ENCODE measurements around the gene RPL3. TPM values are rescaled to one million over a fixed set of nuclear protein-coding genes. Genes with fewer than 3 reads are reported as not detected.
"Not testable (repeated sequence)": the region's sequence is repeated elsewhere in the genome, so short reads cannot be mapped to it uniquely, and the experiment has no call there.

Gene RPL3
- total and polyA plus RNA-seq, 2 experiments from 2014 or later, result 1,044 to 2,461 TPM

DNA sequence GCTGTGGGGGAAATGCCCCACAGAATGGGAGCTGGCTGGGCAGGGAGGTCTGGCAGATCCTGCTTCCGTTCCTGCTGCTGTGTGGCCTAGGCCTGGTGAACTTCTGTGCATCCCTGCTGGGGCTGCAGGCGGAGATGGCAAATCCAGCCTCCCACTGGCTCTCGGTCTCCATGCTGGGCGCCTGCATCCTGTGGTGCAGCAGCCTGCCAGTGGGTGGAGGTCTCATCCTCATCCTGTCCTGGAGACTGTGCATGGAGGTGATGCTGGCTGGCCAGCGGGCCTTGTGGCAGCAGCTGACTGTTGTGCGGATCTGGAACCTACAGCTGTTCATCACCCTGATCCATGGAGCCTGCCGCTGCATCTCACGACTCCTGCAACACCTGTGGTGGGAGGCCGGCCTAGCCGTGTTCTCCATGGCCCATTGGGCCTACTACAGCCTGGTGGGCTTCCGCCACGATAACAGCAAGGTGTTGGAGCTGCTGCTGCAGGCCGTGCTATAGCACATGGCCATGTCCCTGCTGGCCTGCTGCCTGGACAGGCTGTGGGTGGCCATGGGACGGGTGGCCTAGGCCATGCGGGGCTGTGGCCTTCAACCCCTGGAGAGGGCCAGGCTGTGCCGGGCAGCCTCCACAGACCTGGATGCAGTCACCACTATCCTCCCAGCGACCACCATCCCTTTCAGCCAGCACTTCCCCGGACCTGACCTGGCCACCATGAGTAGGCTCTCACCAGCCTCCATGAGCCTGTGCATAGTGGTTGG is 8.8 kb upstream of the RPL3 start:
- Histone ChIP-seq H3K4me2 (no peak overlapping the region), H3K27me3 (no peaks in the 10 kb centered on the region), H3K4me3 (no peak overlapping the region), H3K9me3 (ENCODE audit: low read depth) (no peaks in the 10 kb centered on the region), H3K27ac (no peak overlapping the region), H3K4me1 (ENCODE audit: insufficient read depth) (peaks cover 16% of the 10 kb centered on the region), H3K79me2 (no peaks in the 10 kb centered on the region), H3K9me2 (replicated peaks; ENCODE audit: insufficient read depth) (no peaks in the 10 kb centered on the region), H4K20me1 (ENCODE audit: insufficient read depth, poor library complexity, severe bottlenecking) (no peaks in the 10 kb centered on the region), H2AFZ (no peak overlapping the region), H3K36me3 (replicated peaks; ENCODE audit: insufficient read depth, low read depth) (no peaks in the 10 kb centered on the region)
- TF ChIP-seq, protein P1, sequence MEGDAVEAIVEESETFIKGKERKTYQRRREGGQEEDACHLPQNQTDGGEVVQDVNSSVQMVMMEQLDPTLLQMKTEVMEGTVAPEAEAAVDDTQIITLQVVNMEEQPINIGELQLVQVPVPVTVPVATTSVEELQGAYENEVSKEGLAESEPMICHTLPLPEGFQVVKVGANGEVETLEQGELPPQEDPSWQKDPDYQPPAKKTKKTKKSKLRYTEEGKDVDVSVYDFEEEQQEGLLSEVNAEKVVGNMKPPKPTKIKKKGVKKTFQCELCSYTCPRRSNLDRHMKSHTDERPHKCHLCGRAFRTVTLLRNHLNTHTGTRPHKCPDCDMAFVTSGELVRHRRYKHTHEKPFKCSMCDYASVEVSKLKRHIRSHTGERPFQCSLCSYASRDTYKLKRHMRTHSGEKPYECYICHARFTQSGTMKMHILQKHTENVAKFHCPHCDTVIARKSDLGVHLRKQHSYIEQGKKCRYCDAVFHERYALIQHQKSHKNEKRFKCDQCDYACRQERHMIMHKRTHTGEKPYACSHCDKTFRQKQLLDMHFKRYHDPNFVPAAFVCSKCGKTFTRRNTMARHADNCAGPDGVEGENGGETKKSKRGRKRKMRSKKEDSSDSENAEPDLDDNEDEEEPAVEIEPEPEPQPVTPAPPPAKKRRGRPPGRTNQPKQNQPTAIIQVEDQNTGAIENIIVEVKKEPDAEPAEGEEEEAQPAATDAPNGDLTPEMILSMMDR (IDR thresholded peaks at IDR 0.05; ENCODE audit: poor library complexity), result no peak
- TF ChIP-seq EZH2phosphoT487 (IDR thresholded peaks at IDR 0.05; ENCODE audit: low read depth, severe bottlenecking, unreplicated experiment), result no peak
- TF ChIP-seq EZH2 (IDR thresholded peaks at IDR 0.05; ENCODE audit: borderline replicate concordance), result no peak
- 93% methylated on average over 17 of the region's 18 CpGs for WGBS (ENCODE audit: low lambda C conversion rate, missing lambda C conversion rate)
- no peak for DNase-seq (ENCODE audit: low spot score)

DNA sequence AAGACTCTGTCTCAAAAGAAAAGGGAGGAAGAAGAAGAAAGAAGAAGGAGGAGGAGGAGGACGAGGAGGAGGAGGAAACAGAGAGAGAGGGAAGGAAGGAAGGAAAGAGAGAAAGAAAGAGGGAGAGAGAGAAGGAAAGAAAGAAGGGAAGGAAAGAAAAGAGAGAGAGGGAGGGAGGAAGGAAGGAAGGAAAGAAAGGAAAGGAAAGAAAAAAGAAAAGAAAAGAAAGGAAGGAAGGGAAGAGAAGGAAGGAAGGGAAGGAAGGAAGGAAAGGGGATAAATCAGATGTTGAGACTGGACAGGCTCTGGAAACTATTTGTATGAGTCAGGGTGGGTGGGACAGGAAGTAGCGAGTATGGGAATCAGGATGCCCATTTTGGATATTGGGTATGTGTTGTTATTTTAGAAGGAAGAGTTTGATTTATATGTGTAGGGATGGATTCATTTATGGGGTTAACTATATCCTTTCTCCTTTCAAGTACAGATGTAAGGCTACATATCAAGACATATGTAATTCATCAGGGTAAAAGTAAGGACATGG is 6.0 kb upstream of the RPL3 start:
- H3K4me2 ChIP-seq, result no peak overlapping the region
- H3K27ac ChIP-seq, result no peak overlapping the region
- no peaks in the 10 kb centered on the region for H3K9me2 ChIP-seq (replicated peaks; ENCODE audit: insufficient read depth)

DNA sequence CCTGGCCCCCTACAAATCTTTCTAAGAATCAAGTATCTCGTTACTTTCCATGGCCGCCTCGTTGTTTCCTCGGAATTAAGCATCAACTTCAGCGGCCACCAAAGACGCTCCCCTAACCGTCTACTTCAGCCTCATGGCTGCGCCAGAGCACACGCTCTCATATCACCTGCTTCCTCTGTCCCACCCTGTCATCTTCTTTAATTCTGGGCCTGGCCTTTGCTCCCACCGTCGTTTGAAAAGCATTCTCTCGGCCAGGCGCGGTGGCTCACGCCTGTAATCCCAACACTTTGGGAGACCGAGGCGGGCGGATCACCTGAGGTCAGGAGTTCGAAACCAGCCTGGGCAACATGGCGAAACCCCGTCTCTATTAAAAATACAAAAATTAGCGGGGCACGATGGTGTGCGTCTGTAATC is 1.2 kb upstream of the RPL3 start:
- not testable (repeated sequence) for H3K27me3 ChIP-seq; H3K9me3 ChIP-seq (ENCODE audit: low read depth); H3K36me3 ChIP-seq (replicated peaks; ENCODE audit: insufficient read depth, low read depth); H3K9me2 ChIP-seq (replicated peaks; ENCODE audit: insufficient read depth); H3K4me3 ChIP-seq; DNase-seq (ENCODE audit: low spot score)
- peaks cover 33% of the 10 kb centered on the region for H3K79me2 ChIP-seq
- H3K4me2 ChIP-seq, result peak overlapping the region; percentile 79
- H2AFZ ChIP-seq, result peak overlapping the region; percentile 53
- WGBS (ENCODE audit: low lambda C conversion rate, missing lambda C conversion rate), result 93% methylated on average over 22 of the region's 24 CpGs
- peaks cover 32% of the 10 kb centered on the region for H4K20me1 ChIP-seq (ENCODE audit: insufficient read depth, poor library complexity, severe bottlenecking)
- peaks cover 23% of the 10 kb centered on the region for H3K4me1 ChIP-seq (ENCODE audit: insufficient read depth)
- H3K27ac ChIP-seq, result peak overlapping the region; percentile 98

More for the DNA sequence above, 6.0 kb upstream of the RPL3 start:
- Histone ChIP-seq H3K4me3 (no peak overlapping the region), H2AFZ (no peak overlapping the region), H3K9me3 (ENCODE audit: low read depth) (no peaks in the 10 kb centered on the region), H4K20me1 (ENCODE audit: insufficient read depth, poor library complexity, severe bottlenecking) (no peaks in the 10 kb centered on the region), H3K4me1 (ENCODE audit: insufficient read depth) (no peaks in the 10 kb centered on the region), H3K27me3 (no peaks in the 10 kb centered on the region), H3K79me2 (no peaks in the 10 kb centered on the region), H3K36me3 (replicated peaks; ENCODE audit: insufficient read depth, low read depth) (no peaks in the 10 kb centered on the region)
- 93% methylated on average over 1 of the region's 2 CpGs for WGBS (ENCODE audit: low lambda C conversion rate, missing lambda C conversion rate)
- DNase-seq (ENCODE audit: low spot score), result no peak
- TF ChIP-seq EZH2phosphoT487 (IDR thresholded peaks at IDR 0.05; ENCODE audit: low read depth, severe bottlenecking, unreplicated experiment) (no peak), EZH2 (IDR thresholded peaks at IDR 0.05; ENCODE audit: borderline replicate concordance) (no peak)
- TF ChIP-seq, protein P1 (IDR thresholded peaks at IDR 0.05; ENCODE audit: poor library complexity), result no peak

DNA sequence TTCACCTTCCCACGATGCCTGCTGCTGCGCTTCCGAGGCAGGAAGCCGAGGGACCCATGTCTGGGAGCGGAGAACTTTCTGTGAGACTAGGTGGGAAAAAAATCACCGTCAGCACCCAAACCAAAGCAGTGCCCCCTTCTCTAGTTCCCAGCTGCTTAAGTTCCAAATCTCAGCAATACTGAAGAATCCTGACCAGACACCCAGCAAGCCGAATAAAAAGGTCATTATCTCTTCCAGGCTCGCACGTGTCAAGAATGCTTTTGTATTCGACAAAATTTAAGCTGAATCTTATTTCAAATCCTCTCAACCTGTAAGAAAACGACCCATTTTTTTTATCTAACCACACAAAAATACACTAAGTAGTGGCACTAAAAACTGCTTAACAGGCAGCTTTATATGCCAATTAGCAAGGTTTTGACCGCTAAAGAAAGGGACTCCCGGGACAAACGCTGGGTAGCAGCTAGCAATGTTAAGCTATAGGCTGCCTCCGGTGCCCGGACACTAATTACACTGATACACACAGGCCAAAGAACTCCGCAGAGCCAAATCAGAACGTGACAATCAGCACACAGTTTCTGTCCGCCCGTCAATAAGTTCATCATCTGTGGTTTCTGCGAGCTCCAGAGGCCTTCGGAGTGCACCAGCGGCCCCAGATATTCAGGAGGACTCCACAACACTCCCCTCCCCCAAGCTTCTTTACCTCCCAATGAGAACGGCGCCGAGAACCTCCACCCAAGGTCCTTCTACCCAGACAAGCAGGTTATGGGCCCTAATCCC is 728 bp downstream of the RPL3 start:
- H3K27ac ChIP-seq, result peak overlapping the region; percentile 98
- no peaks in the 10 kb centered on the region for H3K36me3 ChIP-seq (replicated peaks; ENCODE audit: insufficient read depth, low read depth)
- H3K4me3 ChIP-seq, result peak overlapping the region; percentile 62
- no peak overlapping the region for H2AFZ ChIP-seq
- peak overlapping the region; percentile 98 for H3K4me2 ChIP-seq
- no peaks in the 10 kb centered on the region for H3K9me2 ChIP-seq (replicated peaks; ENCODE audit: insufficient read depth)
- peaks cover 51% of the 10 kb centered on the region for H4K20me1 ChIP-seq (ENCODE audit: insufficient read depth, poor library complexity, severe bottlenecking)
- peaks cover 52% of the 10 kb centered on the region for H3K79me2 ChIP-seq
- DNase-seq (ENCODE audit: low spot score), result peak; percentile 70
- TF ChIP-seq EZH2phosphoT487 (IDR thresholded peaks at IDR 0.05; ENCODE audit: low read depth, severe bottlenecking, unreplicated experiment), result no peak
- TF ChIP-seq EZH2 (IDR thresholded peaks at IDR 0.05; ENCODE audit: borderline replicate concordance), result no peak
- TF ChIP-seq, protein P1 (IDR thresholded peaks at IDR 0.05; ENCODE audit: poor library complexity), result no peak
- no peaks in the 10 kb centered on the region for H3K9me3 ChIP-seq (ENCODE audit: low read depth)
- 2% methylated on average over 26 of the region's 26 CpGs for WGBS (ENCODE audit: low lambda C conversion rate, missing lambda C conversion rate)
- no peaks in the 10 kb centered on the region for H3K27me3 ChIP-seq
- peaks cover 31% of the 10 kb centered on the region for H3K4me1 ChIP-seq (ENCODE audit: insufficient read depth)
